ENCODE results near the gene EIPR1. TPM values are rescaled to one million over a fixed set of nuclear protein-coding genes. Genes with fewer than 3 reads are reported as not detected.

The EIPR1 gene
- total and polyA plus RNA-seq, 2 of the 13 experiments (the other 11 are each of a cell fraction or from before 2014, with no cell fraction given) = 70.0 to 96.3 TPM

GRCh38 chr2:3377612-3378432, at the start of gene EIPR1 (continued):
- TF ChIP-seq RNF219 (CRISPR knock-in tag; IDR thresholded peaks at IDR 0.05) (no peak; the same call in 1 of the 2 replicates), FOXP4 (CRISPR knock-in tag; IDR thresholded peaks at IDR 0.05) (peak; percentile 44), ZBTB49 (CRISPR knock-in tag; IDR thresholded peaks at IDR 0.05; ENCODE audit: borderline replicate concordance) (peak; percentile 93; the same call in 1 of the 2 replicates), KMT2A (CRISPR knock-in tag; IDR thresholded peaks at IDR 0.05) (peak; percentile 98), TAF1 (CRISPR knock-in tag; IDR thresholded peaks at IDR 0.05) (peak; percentile 95), ZNF775 (CRISPR knock-in tag; IDR thresholded peaks at IDR 0.05; ENCODE audit: borderline replicate concordance) (0 out of 2 replicates have a peak, but pooled peaks have one; percentile 32), ARID2 (CRISPR knock-in tag; IDR thresholded peaks at IDR 0.05; ENCODE audit: borderline replicate concordance) (peak; percentile 92)

Data from HepG2 (cell line).